Testis (tissue), 3 donors: ENCODE results near the gene RERE. TPM values are rescaled to one million over a fixed set of nuclear protein-coding genes. Genes with fewer than 3 reads are reported as not detected.

Source experiments
- DNase-seq: peaks from one replicate; pipeline ENCODE4 v3.0.0-alpha.2; 2019
- H3K27ac ChIP-seq, 2 donors: fragments of 200-600 bp; sonication (generic); one replicate each; pipeline ENCODE4 v1.5.1; 2019
- H3K27me3 ChIP-seq: fragments of 200-600 bp; sonication (generic); one replicate; pipeline ENCODE4 v1.5.1; 2019
- H3K36me3 ChIP-seq: fragments of 200-600 bp; sonication (generic); one replicate; pipeline ENCODE4 v1.5.1; 2017; ENCODE audit warnings: low read depth; ENCODE audit errors: missing control alignments
- H3K4me1 ChIP-seq: fragments of 200-600 bp; sonication (generic); one replicate; pipeline ENCODE4 v1.5.1; 2019
- H3K4me3 ChIP-seq, 2 donors: fragments of 200-600 bp; sonication (generic); one replicate each; pipeline ENCODE4 v1.5.1; 2017 to 2019
- H3K9me3 ChIP-seq: fragments of 200-600 bp; sonication (generic); one replicate; pipeline ENCODE4 v1.5.1; 2017
- CTCF ChIP-seq, 3 experiments: fragments of 450-650 bp in 2 of 3; fragments of 200-600 bp in 1 of 3; sonication (generic) in 1 of 3; IDR thresholded peaks; one replicate each; pipeline ENCODE4 v1.5.1; 2016 to 2019; ENCODE audit warnings: antibody characterized with exemption in 3 of 3, mild to moderate bottlenecking in 2 of 3, moderate library complexity in 1 of 3
- POLR2A ChIP-seq: fragments of 450-650 bp; IDR thresholded peaks from one replicate; pipeline ENCODE4 v1.6.1; 2017; ENCODE audit warnings: antibody characterized with exemption, mild to moderate bottlenecking, moderate library complexity
- WGBS, 2 donors: methylation state at CpG; one replicate each; pipeline ENCODE4 v1.1.5; 2018; 5-methylcytosine and 5-hydroxymethylcytosine counted together
- intact Hi-C: fragments of 100-400 bp; cut with DNase I; formaldehyde crosslinking; loops from one replicate; pipeline ENCODE4 v1.15.1; 2023; ENCODE audit warnings: low total_unique reads
- polyA plus RNA-seq: library from polyadenylated mRNA; stranded (reverse); fragments of 350-450 nt; fragmentation: Illumina TruSeq; extraction: RNeasy Lipid Tissue Mini Kit (QIAGEN cat#74804); gene quantifications from one replicate; pipeline ENCODE4 v1.2.3, GENCODE V29; 2014; ENCODE audit warnings: low read depth, low replicate concordance; ENCODE audit not compliant: insufficient read depth
- total RNA-seq, 2 donors: library from RNA; depleted of rRNA; stranded (reverse); fragments of >200 nt; gene quantifications; one replicate each; pipeline ENCODE4 v1.2.3, GENCODE V29; 2016

Gene RERE
- total and polyA plus RNA-seq, 3 donors from 2014 or later, result 90.8 to 229 (median 203) TPM

GRCh38 chr1:8476006-8476405 is 341.4 kb downstream of the RERE start:
- TF ChIP-seq POLR2A, result no peak
- no peak for TF ChIP-seq CTCF (IDR thresholded peaks at IDR 0.05)
- no peak overlapping the region for H3K4me3 ChIP-seq
- WGBS, 2 donors, result 64 to 86% methylated on average over 3 of the region's 3 CpGs
- no peaks in the 10 kb centered on the region for H3K27me3 ChIP-seq
- intact Hi-C loops, result no loop called here
- no peak overlapping the region for H3K27ac ChIP-seq
- no peaks in the 10 kb centered on the region for H3K9me3 ChIP-seq
- H3K36me3 ChIP-seq, result no peaks in the 10 kb centered on the region
- no peak for DNase-seq
- peaks cover 8% of the 10 kb centered on the region for H3K4me1 ChIP-seq

GRCh38 chr1:8474369-8474768 is 343.1 kb downstream of the RERE start:
- no peaks in the 10 kb centered on the region for H3K36me3 ChIP-seq
- no peak overlapping the region for H3K27ac ChIP-seq
- no peak for DNase-seq
- no peak overlapping the region for H3K4me3 ChIP-seq
- H3K27me3 ChIP-seq, result no peaks in the 10 kb centered on the region
- WGBS, 2 donors, result 93 to 97% methylated on average over 3 of the region's 3 CpGs
- TF ChIP-seq POLR2A, result no peak
- no peak for TF ChIP-seq CTCF (IDR thresholded peaks at IDR 0.05)
- intact Hi-C loops, result no loop called here
- peaks cover 8% of the 10 kb centered on the region for H3K4me1 ChIP-seq
- no peaks in the 10 kb centered on the region for H3K9me3 ChIP-seq

- WGBS, 2 donors, result 79 to 87% methylated on average over 2 of the region's 2 CpGs
- no peak for DNase-seq
Observed at GRCh38 chr1:8473891-8474300, 343.5 kb downstream of the RERE start.

GRCh38 chr1:8473121-8473875 is 344.1 kb downstream of the RERE start:
- H3K9me3 ChIP-seq, result no peaks in the 10 kb centered on the region
- no peaks in the 10 kb centered on the region for H3K36me3 ChIP-seq
- DNase-seq, result no peak
- H3K4me3 ChIP-seq, result no peak overlapping the region
- WGBS, 2 donors, result 79 to 82% methylated on average over 4 of the region's 4 CpGs
- no peak overlapping the region for H3K27ac ChIP-seq
- intact Hi-C loops, result no loop called here
- TF ChIP-seq POLR2A (no peak), CTCF (IDR thresholded peaks at IDR 0.05) (no peak)
- no peaks in the 10 kb centered on the region for H3K27me3 ChIP-seq
- peaks cover 8% of the 10 kb centered on the region for H3K4me1 ChIP-seq

More at GRCh38 chr1:8473891-8474300, 343.5 kb downstream of the RERE start:
- no peak for TF ChIP-seq CTCF (IDR thresholded peaks at IDR 0.05)
- no peak for TF ChIP-seq POLR2A
- intact Hi-C loops, result no loop called here
- Histone ChIP-seq H3K27me3 (no peaks in the 10 kb centered on the region), H3K27ac (no peak overlapping the region), H3K9me3 (no peaks in the 10 kb centered on the region), H3K36me3 (no peaks in the 10 kb centered on the region), H3K4me3 (no peak overlapping the region), H3K4me1 (peaks cover 8% of the 10 kb centered on the region)

GRCh38 chr1:8472668-8473067 is 344.8 kb downstream of the RERE start:
- 85 to 100% methylated on average over 2 of the region's 2 CpGs for WGBS, 2 donors
- peaks cover 4% of the 10 kb centered on the region for H3K4me1 ChIP-seq

More at GRCh38 chr1:8472668-8473067, 344.8 kb downstream of the RERE start:
- no peak overlapping the region for H3K27ac ChIP-seq
- H3K36me3 ChIP-seq, result no peaks in the 10 kb centered on the region
- no peaks in the 10 kb centered on the region for H3K9me3 ChIP-seq
- no peaks in the 10 kb centered on the region for H3K27me3 ChIP-seq
- intact Hi-C loops, result no loop called here
- no peak for TF ChIP-seq CTCF (IDR thresholded peaks at IDR 0.05)
- no peak for TF ChIP-seq POLR2A
- DNase-seq, result no peak
- no peak overlapping the region for H3K4me3 ChIP-seq
